Measurements from ENCODE around the gene PLBD1. TPM values are rescaled to one million over a fixed set of nuclear protein-coding genes. Genes with fewer than 3 reads are reported as not detected.

The PLBD1 gene
- total and polyA plus RNA-seq, 2 experiments from 2014 or later: 9.0 to 10.0 TPM

DNA sequence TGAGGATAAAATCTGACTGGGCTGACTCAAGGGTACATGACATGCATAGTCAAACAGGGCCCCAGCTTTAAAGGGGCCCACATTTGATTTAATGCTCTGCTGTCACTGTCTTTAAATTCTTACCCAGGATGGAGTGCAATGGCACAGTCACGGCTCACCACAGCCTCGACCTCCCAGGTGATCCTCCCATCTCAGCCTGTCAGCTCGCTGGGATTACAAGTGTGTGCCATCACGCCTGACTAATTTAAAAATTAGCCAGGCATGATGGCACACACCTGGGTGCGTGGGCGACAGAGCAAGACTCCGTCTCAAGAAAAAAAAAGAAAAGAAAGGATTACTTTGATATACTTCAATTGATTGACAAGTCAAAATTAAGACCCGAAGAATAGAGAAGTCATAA, 9.2 kb upstream of the PLBD1 start:
- Histone ChIP-seq H3K27ac (no peak overlapping the region), H3K36me3 (no peaks in the 10 kb centered on the region), H3K27me3 (no peaks in the 10 kb centered on the region), H3K9me3 (ENCODE audit: low read depth) (no peaks in the 10 kb centered on the region), H3K4me3 (no peak overlapping the region), H3K4me1 (ENCODE audit: low read depth) (no peaks in the 10 kb centered on the region)
- TF ChIP-seq, protein P1, sequence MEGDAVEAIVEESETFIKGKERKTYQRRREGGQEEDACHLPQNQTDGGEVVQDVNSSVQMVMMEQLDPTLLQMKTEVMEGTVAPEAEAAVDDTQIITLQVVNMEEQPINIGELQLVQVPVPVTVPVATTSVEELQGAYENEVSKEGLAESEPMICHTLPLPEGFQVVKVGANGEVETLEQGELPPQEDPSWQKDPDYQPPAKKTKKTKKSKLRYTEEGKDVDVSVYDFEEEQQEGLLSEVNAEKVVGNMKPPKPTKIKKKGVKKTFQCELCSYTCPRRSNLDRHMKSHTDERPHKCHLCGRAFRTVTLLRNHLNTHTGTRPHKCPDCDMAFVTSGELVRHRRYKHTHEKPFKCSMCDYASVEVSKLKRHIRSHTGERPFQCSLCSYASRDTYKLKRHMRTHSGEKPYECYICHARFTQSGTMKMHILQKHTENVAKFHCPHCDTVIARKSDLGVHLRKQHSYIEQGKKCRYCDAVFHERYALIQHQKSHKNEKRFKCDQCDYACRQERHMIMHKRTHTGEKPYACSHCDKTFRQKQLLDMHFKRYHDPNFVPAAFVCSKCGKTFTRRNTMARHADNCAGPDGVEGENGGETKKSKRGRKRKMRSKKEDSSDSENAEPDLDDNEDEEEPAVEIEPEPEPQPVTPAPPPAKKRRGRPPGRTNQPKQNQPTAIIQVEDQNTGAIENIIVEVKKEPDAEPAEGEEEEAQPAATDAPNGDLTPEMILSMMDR (IDR thresholded peaks at IDR 0.05; ENCODE audit: low read depth, low read length): no peak
- no peak for DNase-seq (ENCODE audit: low read depth in 1 of 2, low spot score in 1 of 2)

DNA sequence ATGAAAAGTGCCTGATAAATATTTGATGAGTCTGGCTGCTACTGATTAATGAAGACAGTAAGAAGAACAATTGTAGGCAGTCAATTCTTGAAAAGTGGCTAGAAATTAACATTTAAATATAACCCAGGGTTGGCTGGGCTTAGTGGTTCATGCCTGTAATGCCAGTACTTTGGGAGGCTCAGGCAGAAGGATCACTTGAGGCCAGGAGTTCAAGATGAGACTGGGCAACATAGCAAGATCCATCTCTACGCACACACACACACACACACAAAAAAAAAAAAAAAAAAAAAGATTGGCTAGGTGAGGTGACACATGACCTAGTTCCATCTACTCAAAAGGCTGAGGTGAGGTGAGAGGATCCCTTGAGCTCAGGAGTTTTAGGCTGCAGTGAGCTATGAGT, 7.9 kb upstream of the PLBD1 start:
- H3K36me3 ChIP-seq: no peaks in the 10 kb centered on the region
- H3K27me3 ChIP-seq: no peaks in the 10 kb centered on the region
- H3K4me1 ChIP-seq (ENCODE audit: low read depth): no peaks in the 10 kb centered on the region
- DNase-seq (ENCODE audit: low read depth in 1 of 2, low spot score in 1 of 2): no peak
- TF ChIP-seq, protein P1 (IDR thresholded peaks at IDR 0.05; ENCODE audit: low read depth, low read length): no peak
- H3K9me3 ChIP-seq (ENCODE audit: low read depth): no peaks in the 10 kb centered on the region
- no peak overlapping the region for H3K27ac ChIP-seq
- no peak overlapping the region for H3K4me3 ChIP-seq

DNA sequence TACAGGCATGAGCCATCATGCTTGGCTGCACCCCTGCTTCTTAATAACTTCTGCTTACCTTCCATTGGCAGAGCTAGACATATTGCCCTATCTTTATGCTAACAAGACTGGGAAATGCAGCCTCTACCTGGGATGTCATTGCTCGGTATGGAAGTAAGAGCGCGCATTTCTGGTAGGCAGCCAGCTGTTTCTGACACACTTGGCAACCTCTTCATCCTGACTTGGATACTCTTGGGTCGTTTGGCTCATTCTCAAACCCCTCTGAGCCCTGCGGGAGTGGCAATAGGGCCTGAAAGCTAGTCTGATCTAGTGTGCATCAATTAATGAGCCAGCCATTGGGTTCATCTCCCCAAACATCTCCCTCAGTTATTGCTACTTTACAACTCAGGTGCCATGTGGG, 5.4 kb upstream of the PLBD1 start:
- Histone ChIP-seq H3K4me1 (ENCODE audit: low read depth) (no peaks in the 10 kb centered on the region), H3K36me3 (no peaks in the 10 kb centered on the region), H3K9me3 (ENCODE audit: low read depth) (no peaks in the 10 kb centered on the region), H3K27me3 (no peaks in the 10 kb centered on the region), H3K4me3 (no peak overlapping the region), H3K27ac (no peak overlapping the region)
- DNase-seq (ENCODE audit: low read depth in 1 of 2, low spot score in 1 of 2): no peak
- TF ChIP-seq, protein P1 (IDR thresholded peaks at IDR 0.05; ENCODE audit: low read depth, low read length): no peak

DNA sequence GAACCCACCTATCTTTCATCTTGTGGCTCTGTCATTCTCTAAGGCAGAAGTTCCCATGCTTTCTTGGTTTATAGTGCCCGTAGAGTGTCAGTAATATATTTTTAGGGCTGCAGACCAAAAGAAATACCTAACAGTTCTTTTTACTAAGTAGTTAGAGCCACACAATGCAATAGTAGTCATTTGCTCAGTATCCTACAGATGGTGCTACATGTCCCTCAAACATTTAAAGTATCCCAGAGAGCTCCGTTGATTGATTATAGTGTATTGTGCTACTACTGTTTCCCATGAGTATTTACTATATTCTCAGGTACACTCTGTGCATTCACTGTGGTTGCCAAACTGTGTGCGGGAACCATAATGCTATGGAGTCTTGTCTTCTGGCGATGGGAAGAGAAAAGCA, 4.7 kb upstream of the PLBD1 start:
- no peaks in the 10 kb centered on the region for H3K36me3 ChIP-seq
- no peak for DNase-seq (ENCODE audit: low read depth in 1 of 2, low spot score in 1 of 2)
- TF ChIP-seq, protein P1 (IDR thresholded peaks at IDR 0.05; ENCODE audit: low read depth, low read length): no peak
- no peak overlapping the region for H3K4me3 ChIP-seq
- no peaks in the 10 kb centered on the region for H3K27me3 ChIP-seq
- H3K9me3 ChIP-seq (ENCODE audit: low read depth): no peaks in the 10 kb centered on the region
- no peaks in the 10 kb centered on the region for H3K4me1 ChIP-seq (ENCODE audit: low read depth)
- no peak overlapping the region for H3K27ac ChIP-seq

DNA sequence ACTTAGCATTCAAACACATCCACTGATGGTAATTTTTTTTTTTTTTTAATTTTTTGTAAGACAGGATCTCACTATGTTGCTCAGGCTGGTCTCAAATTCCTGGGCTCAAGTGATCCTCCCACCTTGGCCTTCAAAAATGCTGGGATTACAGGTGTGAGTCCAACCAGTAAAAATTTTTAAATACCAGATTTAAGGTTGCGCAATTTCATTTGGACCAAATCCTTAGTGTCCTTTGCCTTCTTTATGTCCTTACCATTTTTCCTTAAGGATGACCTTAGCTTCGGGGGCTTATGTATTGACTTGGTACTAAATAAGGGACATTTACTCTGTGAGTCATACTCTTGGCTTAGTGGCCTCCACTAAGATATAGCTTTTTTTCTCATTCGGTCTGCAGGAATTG, 4.1 kb upstream of the PLBD1 start:
- DNase-seq (ENCODE audit: low read depth in 1 of 2, low spot score in 1 of 2): no peak
- Histone ChIP-seq H3K4me1 (ENCODE audit: low read depth) (no peaks in the 10 kb centered on the region), H3K27ac (no peak overlapping the region), H3K4me3 (no peak overlapping the region), H3K36me3 (no peaks in the 10 kb centered on the region), H3K9me3 (ENCODE audit: low read depth) (no peaks in the 10 kb centered on the region), H3K27me3 (peaks cover 5% of the 10 kb centered on the region)
- TF ChIP-seq, protein P1 (IDR thresholded peaks at IDR 0.05; ENCODE audit: low read depth, low read length): no peak

DNA sequence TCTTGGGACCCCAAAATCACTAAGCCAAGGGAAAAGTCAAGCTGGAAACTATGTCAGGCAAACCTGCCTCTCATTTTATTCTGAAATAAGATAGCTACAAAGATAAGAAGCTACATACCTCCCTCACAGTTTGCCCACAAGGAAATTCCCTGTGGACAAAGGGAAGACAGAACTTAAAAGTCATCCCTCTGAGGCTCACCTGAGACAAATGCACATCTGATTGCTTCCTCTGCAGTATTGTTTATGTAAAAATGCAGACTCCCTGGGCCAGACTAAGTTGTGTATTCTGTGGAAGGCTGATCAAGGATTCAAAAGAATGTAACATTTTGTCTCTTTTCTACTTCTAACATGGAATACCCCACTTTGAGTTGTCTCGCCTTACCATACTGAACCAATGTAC, 2.5 kb upstream of the PLBD1 start:
- Histone ChIP-seq H3K9me3 (ENCODE audit: low read depth) (no peaks in the 10 kb centered on the region), H3K27me3 (peaks cover 5% of the 10 kb centered on the region), H3K4me3 (no peak overlapping the region), H3K36me3 (no peaks in the 10 kb centered on the region), H3K27ac (no peak overlapping the region), H3K4me1 (ENCODE audit: low read depth) (no peaks in the 10 kb centered on the region)
- DNase-seq (ENCODE audit: low read depth in 1 of 2, low spot score in 1 of 2): no peak
- TF ChIP-seq, protein P1 (IDR thresholded peaks at IDR 0.05; ENCODE audit: low read depth, low read length): no peak
